HEK293 (cell line): ENCODE results near the gene ZFR.

ENCODE experiments used
- PRDM1 ChIP-seq: fragments of 450-650 bp; formaldehyde crosslinking; IDR thresholded peaks from 2 replicates; pipeline ENCODE4; 2016; ENCODE audit warnings: missing biosample characterization, missing genetic modification characterization
- TCF7L2 ChIP-seq: IDR thresholded peaks from 2 replicates; pipeline ENCODE4 v1.6.1; 2011; ENCODE audit warnings: low read depth, mild to moderate bottlenecking, inconsistent platforms, low read length, moderate library complexity, borderline replicate concordance
- ZBTB7A ChIP-seq: fragments of 450-650 bp; formaldehyde crosslinking; IDR thresholded peaks from 2 replicates; pipeline ENCODE4 v1.5.1; 2016; ENCODE audit warnings: low read depth, missing biosample characterization, missing genetic modification characterization
- ZNF10 ChIP-seq: fragments of 450-650 bp; formaldehyde crosslinking; IDR thresholded peaks from 2 replicates; pipeline ENCODE4 v1.5.1; 2017; ENCODE audit warnings: missing biosample characterization, missing genetic modification characterization
- ZNF121 ChIP-seq: fragments of 450-650 bp; formaldehyde crosslinking; IDR thresholded peaks from 2 replicates; pipeline ENCODE4 v1.5.1; 2016; ENCODE audit warnings: missing biosample characterization, missing genetic modification characterization
- ZNF175 ChIP-seq: fragments of 450-650 bp; formaldehyde crosslinking; IDR thresholded peaks from 2 replicates; pipeline ENCODE4 v1.5.1; 2016; ENCODE audit warnings: missing biosample characterization, missing genetic modification characterization
- ZNF211 ChIP-seq: fragments of 450-650 bp; formaldehyde crosslinking; IDR thresholded peaks from 2 replicates; pipeline ENCODE4 v1.5.1; 2016; ENCODE audit warnings: low read depth, missing biosample characterization, missing genetic modification characterization
- ZNF274 ChIP-seq, 2 experiments: fragments of 200-500 bp in 1 of 2; fragments of 450-650 bp in 1 of 2; sonication (Bioruptor generic) in 1 of 2; formaldehyde crosslinking in 1 of 2; IDR thresholded peaks; 2 replicates each; pipeline versions ENCODE4 v1.5.1 to v1.6.1; 2014 to 2016; ENCODE audit warnings: borderline replicate concordance in 1 of 2, inconsistent platforms in 1 of 2, low read length in 1 of 2, missing biosample characterization in 1 of 2, missing genetic modification characterization in 1 of 2
- ZNF416 ChIP-seq: fragments of 450-650 bp; formaldehyde crosslinking; IDR thresholded peaks from 2 replicates; pipeline ENCODE4 v1.5.1; 2016; ENCODE audit warnings: missing biosample characterization, missing genetic modification characterization
- ZNF423 ChIP-seq: fragments of 450-650 bp; formaldehyde crosslinking; IDR thresholded peaks from 2 replicates; pipeline ENCODE4 v1.5.1; 2016; ENCODE audit warnings: missing biosample characterization, missing genetic modification characterization
- ZNF521 ChIP-seq: fragments of 450-650 bp; formaldehyde crosslinking; IDR thresholded peaks from 2 replicates; pipeline ENCODE4 v1.5.1; 2017; ENCODE audit warnings: missing biosample characterization, mild to moderate bottlenecking, missing genetic modification characterization
- TF ChIP-seq, protein P1 (sequence below): fragments of 450-650 bp; formaldehyde crosslinking; IDR thresholded peaks from 2 replicates; pipeline ENCODE4 v1.5.1; 2016; ENCODE audit warnings: missing biosample characterization, missing genetic modification characterization
- TF ChIP-seq, protein P2 (sequence below): fragments of 450-650 bp; formaldehyde crosslinking; IDR thresholded peaks from 2 replicates; pipeline ENCODE4 v1.5.1; 2016; ENCODE audit warnings: missing biosample characterization, missing genetic modification characterization
- TF ChIP-seq, protein P3 (sequence below): fragments of 450-650 bp; formaldehyde crosslinking; IDR thresholded peaks from 2 replicates; pipeline ENCODE4 v1.5.1; 2016; ENCODE audit warnings: missing biosample characterization, missing genetic modification characterization

DNA sequence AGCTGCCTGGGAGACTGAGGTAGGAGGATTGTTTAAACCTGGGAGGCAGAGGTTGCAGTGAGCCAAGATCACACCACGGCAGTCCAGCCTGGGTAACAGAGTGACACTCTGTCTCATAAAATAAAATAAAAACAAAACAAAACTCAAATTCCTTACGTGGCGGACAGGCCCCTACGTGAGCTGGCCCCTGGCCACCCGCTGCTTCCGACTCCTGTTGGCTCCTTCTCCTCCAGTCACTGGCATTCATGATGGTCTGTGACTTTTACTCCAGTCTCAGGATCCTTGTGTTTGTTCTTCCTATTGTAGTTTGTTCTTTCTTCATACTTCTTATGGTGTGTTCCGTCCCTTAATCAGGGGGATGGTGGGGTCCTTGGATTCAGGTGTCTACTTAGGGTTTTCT lies 28.5 kb upstream of the ZFR start:
- no peak for TF ChIP-seq ZNF175
- TF ChIP-seq ZNF423 (tag by site-specific recombination): no peak
- TF ChIP-seq, protein P1, sequence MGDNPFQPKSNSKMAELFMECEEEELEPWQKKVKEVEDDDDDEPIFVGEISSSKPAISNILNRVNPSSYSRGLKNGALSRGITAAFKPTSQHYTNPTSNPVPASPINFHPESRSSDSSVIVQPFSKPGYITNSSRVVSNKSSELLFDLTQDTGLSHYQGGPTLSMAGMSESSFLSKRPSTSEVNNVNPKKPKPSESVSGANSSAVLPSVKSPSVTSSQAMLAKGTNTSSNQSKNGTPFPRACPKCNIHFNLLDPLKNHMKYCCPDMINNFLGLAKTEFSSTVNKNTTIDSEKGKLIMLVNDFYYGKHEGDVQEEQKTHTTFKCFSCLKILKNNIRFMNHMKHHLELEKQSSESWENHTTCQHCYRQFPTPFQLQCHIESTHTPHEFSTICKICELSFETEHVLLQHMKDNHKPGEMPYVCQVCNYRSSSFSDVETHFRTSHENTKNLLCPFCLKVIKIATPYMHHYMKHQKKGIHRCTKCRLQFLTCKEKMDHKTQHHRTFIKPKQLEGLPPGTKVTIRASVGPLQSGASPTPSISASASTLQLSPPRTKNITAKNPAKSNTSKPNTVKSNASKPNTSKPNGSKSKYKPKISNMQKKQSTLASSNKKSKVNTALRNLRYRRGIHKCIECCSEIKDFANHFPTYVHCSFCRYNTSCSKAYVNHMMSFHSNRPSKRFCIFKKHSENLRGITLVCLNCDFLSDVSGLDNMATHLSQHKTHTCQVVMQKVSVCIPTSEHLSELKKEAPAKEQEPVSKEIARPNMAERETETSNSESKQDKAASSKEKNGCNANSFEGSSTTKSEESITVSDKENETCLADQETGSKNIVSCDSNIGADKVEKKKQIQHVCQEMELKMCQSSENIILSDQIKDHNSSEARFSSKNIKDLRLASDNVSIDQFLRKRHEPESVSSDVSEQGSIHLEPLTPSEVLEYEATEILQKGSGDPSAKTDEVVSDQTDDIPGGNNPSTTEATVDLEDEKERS (tag by site-specific recombination): no peak
- TF ChIP-seq, protein P2, sequence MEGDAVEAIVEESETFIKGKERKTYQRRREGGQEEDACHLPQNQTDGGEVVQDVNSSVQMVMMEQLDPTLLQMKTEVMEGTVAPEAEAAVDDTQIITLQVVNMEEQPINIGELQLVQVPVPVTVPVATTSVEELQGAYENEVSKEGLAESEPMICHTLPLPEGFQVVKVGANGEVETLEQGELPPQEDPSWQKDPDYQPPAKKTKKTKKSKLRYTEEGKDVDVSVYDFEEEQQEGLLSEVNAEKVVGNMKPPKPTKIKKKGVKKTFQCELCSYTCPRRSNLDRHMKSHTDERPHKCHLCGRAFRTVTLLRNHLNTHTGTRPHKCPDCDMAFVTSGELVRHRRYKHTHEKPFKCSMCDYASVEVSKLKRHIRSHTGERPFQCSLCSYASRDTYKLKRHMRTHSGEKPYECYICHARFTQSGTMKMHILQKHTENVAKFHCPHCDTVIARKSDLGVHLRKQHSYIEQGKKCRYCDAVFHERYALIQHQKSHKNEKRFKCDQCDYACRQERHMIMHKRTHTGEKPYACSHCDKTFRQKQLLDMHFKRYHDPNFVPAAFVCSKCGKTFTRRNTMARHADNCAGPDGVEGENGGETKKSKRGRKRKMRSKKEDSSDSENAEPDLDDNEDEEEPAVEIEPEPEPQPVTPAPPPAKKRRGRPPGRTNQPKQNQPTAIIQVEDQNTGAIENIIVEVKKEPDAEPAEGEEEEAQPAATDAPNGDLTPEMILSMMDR (tag by site-specific recombination): no peak
- TF ChIP-seq PRDM1 (tag by site-specific recombination): no peak
- TF ChIP-seq ZNF121 (tag by site-specific recombination): no peak
- TF ChIP-seq, protein P3, sequence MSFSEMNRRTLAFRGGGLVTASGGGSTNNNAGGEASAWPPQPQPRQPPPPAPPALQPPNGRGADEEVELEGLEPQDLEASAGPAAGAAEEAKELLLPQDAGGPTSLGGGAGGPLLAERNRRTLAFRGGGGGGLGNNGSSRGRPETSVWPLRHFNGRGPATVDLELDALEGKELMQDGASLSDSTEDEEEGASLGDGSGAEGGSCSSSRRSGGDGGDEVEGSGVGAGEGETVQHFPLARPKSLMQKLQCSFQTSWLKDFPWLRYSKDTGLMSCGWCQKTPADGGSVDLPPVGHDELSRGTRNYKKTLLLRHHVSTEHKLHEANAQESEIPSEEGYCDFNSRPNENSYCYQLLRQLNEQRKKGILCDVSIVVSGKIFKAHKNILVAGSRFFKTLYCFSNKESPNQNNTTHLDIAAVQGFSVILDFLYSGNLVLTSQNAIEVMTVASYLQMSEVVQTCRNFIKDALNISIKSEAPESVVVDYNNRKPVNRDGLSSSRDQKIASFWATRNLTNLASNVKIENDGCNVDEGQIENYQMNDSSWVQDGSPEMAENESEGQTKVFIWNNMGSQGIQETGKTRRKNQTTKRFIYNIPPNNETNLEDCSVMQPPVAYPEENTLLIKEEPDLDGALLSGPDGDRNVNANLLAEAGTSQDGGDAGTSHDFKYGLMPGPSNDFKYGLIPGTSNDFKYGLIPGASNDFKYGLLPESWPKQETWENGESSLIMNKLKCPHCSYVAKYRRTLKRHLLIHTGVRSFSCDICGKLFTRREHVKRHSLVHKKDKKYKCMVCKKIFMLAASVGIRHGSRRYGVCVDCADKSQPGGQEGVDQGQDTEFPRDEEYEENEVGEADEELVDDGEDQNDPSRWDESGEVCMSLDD: no peak
- no peak for TF ChIP-seq ZNF274 (IDR thresholded peaks at IDR 0.05; ENCODE audit: low read length)
- TF ChIP-seq ZNF274 (tag by site-specific recombination; IDR thresholded peaks at IDR 0.05; ENCODE audit: borderline replicate concordance): no peak
- no peak for TF ChIP-seq ZNF211 (tag by site-specific recombination)
- no peak for TF ChIP-seq ZBTB7A (tag by site-specific recombination)
- TF ChIP-seq ZNF521: no peak
- TF ChIP-seq ZNF10 (tag by site-specific recombination): no peak
- TF ChIP-seq TCF7L2: no peak
- no peak for TF ChIP-seq ZNF416 (tag by site-specific recombination)
